HG03460 (cell line): Measurements from ENCODE around the gene C19orf25.

Experiments used
- ATAC-seq: cut with Tn5 transposase; IDR thresholded peaks from one replicate; pipeline ENCODE4 v1.9.1; 2021; ENCODE audit not compliant: unreplicated experiment

Gene C19orf25

DNA sequence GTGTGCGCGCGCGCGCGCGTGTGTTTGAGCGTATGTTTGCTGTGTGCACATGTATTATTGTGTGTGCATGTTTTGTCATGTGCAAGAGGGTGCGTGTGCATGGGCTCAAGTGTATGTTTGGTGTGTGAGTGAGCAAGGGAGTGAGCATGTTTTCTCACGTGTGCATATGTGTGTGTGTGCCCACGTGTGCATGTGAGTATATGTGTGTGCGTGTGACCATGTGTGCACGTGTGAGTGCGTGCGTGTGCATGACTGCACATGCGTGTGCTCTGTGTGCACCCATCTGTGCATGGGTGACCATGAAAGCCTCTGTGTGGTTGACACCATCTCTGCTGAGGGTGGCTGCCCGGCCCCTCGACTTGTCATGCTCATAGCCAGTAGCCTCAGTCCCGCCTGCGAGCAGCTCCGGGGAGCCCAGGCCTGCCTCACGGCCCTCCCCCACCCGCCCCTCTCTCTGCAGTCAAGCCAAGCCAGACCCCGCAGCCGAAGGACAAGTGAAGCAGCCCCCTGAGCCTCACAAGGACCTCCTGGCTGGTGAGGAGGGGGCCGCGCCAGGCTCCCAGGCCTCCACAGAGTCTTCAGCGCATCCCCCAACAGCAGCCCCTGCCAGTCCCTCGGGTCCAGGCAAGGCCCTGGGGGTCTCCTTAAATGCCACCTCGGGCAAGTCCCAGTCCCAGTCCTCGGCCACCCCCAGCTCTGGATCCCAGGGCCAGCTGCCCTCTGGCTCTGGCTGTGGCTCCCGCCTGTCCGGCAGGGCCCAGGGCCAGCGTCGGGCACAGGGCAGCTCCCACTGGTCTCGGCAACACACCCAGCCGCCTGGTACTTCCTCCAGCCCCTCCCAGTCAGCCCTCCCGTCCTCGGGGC lies 17.9 kb upstream of the C19orf25 start:
- ATAC-seq = no peak

DNA sequence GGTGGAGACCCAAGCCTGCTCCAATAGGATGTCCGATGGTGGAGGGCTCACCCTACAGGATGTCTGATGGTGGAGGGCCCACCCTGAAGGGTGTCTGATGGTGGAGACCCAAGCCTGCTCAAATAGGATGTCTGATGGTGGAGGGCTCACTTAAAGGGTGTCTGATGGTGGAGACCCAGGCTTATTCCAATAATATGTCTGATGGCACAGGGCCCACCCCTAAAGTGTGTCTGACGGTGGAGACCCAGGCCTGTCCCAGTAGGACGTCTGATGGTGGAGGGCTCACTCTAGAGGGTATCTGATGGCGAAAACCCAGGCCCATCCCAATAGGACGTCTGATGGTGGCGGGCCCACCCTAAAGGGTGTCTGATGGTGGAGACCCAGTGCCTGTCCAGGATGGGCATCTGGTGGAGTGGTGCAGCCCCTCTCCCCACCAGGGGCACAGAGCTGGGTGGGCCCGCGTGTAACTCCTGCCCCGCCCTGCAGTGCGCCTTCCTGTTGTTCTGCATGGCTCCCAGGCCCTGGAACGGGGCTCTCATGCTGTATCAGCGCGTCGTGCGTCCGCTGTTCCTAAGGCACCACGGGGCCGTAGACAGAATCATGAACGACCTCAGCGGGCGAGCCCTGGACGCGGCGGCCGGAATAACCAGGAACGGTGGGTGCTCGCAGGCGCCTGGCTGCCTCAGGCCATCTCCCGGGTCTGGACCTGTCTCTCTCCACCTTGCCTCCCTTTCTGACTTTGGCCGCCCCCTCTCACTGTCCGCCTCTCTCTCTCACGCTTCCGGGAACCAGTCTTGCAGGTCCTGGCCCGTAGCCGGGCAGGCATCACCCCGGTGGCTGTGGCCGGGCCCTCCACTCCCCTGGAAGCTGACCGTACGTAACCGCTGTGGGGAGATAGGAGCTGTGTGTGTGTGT lies 17.0 kb upstream of the C19orf25 start:
- ATAC-seq = no peak

DNA sequence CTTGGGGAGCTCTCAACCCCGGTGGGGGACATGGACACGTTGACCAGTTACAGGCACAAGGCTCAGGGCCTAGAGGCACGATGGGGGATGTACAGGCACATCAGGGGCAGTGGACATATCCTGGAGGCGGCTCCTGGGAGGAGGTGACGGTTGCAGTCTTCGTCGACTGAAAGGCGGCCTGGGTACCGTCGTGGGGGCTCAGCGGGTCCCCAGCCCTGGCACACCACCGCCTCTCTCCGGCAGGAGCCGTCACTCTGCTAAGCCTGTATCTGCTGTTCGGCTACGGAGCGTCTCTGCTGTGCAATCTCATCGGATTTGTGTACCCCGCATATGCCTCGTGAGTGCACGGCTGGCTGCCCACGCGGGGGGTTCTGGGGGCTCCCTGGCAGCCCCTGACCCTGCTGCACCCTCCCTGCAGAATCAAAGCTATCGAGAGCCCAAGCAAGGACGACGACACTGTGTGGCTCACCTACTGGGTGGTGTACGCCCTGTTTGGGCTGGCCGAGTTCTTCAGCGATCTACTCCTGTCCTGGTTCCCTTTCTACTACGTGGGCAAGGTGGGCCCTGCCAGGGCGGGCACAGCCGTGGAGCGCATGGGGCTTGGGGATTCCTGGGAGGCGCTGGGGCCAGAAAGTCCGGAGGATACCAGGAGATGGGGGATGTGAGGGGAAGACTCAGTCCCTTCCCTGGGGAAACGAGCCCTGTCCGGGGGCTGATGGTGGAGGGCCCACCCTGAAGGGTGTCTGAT lies 16.2 kb upstream of the C19orf25 start:
- ATAC-seq = no peak

DNA sequence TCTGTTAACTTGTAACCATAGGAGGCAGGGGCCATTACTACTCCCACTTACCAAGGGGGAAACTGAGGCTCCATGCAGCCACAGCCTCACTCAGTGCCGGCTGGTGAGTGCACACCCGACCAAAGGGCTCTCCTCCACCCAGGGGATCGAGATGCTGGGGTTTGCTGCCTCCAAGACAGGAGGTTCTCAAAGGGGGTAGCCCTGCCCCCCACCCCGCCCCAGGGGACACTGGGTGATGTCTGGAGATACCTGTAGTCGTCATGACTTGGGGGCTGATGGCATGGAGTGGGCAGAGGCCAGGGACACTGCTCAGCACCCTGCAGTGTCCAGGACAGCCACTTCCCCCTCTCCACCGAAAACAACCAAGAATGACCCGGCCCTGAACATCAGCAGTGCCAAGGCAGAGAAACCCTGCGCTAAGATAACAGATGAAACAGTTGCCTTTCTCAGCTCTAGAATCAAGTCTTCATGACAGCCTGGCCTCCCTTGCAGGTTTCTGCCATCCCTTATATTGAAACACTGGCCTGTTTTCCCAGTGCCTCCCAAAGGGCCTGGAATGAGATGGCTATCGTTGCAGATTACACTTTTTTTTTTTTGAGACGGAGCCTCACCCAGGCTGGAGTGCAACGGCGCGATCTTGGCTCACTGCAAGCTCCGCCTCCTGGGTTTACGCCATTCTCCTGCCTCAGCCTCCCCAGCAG lies 15.2 kb upstream of the C19orf25 start:
- no peak for ATAC-seq

DNA sequence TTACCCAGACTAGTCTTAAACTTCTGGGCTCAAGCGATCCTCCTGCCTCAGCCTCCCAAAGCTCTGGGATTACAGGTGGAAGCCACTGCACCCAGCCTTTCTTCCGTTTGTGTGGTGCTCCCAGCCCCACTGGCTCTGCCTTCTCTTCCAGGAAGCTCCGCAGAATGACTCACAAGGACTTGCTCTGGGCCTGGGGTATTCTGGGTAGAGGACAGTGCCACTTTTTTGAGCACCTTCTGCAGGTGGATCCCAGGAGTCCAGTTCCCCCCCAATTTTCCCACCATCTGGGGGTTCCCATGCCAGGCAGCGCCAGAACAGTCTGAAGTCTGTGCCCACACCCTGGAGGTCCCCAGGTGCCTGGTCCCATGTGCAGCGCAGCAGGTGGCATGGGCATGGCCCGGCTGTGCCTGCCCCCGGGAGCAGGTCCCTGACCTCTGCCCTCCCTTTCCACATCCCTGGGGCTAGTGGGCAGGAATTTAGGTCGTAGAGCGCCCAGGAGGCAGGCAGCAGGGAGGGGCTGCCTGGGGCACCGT lies 13.5 kb upstream of the C19orf25 start:
- ATAC-seq = no peak

DNA sequence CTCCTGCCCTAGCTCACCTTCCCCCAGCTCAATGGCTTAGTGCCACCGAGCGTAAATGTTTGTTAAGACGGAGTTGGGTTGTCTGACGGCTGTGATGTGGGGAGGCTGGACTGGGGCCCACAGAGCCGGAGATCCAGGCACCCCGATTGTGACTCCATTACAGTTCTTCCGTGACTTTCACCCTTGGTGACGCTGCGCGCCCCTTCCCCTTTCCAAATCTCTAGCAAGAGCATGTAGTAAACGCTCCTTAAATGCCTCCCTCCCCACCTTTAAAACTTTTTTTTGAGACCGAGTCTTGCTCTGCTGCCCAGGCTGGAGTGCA lies 12.8 kb upstream of the C19orf25 start:
- ATAC-seq = no peak

DNA sequence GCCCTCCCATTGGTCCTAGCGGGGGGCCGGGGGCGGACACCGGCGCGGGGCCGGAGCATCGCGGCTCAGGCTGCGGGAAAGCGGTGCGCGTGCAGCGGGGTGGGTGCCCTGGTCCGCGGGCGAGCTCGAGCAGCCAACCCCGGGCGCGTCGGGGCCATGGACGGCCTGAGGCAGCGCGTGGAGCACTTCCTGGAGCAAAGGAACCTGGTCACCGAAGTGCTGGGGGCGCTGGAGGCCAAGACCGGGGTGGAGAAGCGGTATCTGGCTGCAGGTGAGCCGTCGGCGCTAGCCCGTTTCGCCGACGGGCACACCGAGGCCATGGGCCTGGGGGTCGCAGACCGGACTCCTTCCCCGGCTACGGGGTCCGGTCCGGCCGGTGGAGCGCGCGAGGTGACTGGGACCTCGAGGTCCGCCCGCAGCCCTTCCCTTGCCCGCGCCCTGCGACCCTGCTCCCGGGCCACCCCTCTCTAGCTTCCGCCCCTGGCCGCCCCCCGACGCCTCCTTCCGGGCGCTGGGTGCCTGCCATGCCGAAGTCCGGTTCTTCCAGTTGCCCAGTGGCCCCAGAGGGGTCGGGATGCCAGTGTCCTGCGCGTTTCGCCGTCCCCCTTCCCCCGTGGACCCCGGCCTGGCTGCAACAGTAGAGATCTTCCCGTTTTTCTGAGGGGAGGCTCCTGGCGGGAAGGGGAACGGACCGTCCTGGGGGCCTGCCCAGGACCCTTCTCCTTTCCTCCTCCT lies 12.3 kb upstream of the C19orf25 start, which contains the start of gene REEP6:
Gene REEP6 (plus strand): TSS at position 68 of the 735 bp plus-strand sequence. CDS start 89 bp downstream, at position 157.
- no peak for ATAC-seq

DNA sequence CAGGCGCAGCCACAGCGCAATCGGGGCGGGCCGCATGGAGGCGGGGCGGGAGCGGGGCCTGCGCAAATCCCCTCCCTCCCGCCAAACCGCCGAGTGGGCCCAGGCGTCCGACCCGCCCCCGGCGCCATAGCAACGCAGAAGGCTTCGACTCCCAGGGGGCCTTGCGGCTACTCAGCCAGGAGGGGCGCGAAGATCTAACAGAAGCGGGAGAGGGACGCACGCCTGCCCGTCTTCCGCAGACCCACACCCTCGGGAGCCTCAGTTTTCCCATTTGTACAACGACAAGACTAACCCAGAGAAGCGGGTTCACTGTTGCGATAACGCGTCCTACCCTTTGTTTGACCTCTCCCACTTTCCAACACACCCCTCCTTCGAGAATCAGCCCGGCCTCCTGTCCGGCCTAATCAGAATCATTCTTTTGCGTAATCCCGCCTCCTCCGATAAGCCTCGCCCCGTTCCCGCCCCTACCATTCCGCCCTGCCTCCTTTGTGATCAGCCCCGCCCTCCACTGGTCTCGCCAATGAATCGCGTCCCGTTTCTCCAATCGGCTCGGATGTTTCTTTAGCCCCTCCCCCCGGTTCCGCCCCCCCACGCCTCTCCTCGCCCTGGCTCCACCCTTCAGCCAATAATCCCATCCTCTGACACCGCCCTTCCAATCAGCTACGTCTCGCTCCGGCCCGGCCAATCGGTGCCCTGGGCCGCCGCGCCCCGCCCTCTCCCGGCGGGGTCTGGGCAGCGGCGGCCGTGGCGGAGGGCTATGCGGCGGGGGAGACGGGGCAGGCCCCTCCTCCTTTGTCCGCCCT lies 11.5 kb upstream of the C19orf25 start, which contains the start of gene PCSK4:
Gene PCSK4 (minus strand): TSS at position 40 of the 803 bp plus-strand sequence. CDS start 4 bp downstream, at position 36.
- peak; percentile 82 for ATAC-seq

DNA sequence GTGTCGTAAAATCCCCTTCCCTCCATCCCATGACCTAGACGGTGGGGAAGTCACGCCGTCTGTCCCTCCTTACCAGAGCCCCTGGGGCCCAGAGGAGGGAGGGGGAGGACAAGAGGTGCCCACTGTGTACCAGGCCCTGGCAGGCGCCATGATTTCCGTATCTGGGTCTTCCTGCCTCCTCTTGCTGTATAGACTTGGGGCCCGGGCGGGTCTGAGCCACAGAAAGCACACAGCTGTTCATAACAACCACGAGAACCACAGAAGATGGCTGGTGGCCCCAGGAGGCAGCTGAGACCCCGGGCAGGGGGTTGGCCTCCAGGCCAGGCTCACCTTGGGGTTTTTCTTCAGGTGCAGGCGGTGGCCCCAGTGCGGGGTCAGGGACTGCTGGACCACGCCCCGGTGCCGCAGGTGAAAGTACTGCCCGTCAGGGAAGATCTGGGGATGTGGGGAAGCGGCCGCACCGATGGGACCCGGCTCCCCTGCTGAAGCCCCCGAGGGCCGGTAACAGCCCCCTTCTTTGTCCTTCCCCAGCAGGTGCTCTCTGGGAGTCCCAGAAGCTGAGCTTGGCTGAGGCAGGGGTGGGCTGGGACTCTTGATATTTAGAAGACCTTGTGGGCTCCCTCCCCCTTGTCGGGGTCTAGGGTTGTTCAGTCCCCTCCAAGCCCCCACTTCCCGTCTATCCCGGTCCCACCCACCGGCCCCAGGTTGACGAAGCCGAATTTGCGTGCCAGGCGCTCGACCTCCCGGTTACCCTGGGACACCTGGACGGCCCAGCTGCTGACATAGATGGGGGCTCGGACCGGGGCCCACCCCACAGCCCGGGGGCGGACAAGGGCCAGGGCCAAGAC lies 10.7 kb upstream of the C19orf25 start:
- no peak for ATAC-seq

DNA sequence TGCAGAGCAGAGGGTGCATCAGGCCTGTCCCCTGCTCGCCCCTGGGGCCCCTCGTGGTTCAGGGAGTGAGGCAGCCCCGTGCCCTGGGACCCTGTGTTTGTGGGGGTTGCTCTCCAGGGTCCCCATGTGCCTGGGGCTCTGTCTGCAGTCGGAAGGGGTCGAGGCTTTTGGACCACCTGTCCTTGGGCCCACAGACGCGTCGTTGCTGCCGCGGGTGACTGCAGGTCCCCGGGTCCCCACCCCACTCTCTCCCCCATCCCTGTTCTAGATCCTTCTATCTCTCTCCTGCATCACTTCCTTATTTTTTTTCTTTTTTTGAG lies 9.2 kb upstream of the C19orf25 start:
- ATAC-seq = no peak

DNA sequence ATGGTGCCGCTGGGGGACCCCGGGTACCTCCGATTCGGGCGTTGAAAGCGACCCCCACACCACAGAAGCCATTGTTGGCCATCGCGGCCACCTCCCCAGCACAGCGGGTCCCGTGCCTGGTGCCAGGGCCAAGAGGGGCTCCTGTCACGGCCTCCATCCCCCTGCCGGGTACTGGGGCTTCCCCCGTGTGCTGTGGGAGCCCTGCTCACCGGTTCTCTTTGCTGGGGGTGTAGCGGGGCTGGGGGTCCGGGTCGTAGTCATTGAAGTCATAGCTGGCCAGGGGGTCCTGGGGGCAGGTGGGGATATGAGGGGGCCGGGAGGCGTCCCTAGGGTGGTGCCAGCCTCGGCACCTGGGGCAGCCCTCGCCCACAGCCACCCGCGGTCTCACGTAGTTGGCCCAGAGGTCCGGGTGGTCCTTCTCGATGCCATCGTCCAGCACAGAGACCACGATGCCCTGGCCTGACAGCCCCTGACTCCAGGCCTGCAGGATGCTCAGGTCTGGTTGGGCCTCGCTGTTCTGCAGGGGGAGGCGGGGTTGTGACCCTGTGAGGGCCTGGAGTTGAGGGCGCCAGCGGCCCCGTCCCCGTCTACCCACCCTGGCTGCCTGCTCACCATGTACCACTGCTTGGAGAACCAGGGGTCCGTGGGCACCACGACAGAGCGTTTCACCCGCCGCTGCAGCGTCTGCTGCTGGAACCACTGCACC lies 8.7 kb upstream of the C19orf25 start:
- ATAC-seq = no peak

DNA sequence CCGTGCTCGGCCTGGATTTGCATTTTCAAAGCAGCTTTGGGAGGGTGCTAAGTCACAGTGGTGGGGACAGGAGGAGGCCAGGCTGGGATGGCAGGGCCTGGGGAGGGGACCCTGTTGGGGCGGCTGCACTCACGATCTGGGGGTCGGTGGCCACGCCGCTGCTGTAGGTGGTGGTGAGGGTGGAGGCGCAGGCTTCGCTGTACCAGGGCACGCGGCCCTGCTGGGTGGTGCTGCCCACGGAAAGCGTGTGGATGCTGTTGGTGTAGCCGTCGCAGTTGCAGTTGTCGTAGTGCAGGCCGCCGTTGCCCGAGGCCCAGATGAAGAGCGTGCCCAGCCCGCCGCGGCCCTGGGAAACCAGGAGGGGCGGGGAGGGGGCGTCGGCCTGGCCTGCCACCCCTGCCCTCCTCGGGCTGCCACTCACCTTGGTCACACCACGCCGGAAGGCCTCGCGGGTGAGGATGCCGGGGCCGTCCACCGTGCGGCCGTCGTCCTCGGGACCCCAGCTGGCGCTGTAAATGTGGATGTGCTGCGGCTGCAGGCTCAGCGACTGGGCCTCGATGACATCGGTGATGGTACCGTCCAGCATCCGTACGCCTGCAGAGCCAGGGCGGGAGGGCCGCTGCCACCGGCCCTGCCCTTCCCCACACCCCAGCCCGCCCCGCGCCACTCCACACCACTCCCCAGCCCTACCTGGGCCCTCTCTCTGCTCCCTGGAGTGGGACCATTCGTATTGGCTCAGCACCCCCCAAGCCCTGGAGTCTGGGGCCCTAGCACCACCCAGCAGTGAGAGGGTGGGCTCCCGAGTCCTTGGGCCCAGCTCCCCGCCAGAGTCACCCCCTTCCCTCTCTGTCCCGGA lies 7.9 kb upstream of the C19orf25 start:
- ATAC-seq = no peak

DNA sequence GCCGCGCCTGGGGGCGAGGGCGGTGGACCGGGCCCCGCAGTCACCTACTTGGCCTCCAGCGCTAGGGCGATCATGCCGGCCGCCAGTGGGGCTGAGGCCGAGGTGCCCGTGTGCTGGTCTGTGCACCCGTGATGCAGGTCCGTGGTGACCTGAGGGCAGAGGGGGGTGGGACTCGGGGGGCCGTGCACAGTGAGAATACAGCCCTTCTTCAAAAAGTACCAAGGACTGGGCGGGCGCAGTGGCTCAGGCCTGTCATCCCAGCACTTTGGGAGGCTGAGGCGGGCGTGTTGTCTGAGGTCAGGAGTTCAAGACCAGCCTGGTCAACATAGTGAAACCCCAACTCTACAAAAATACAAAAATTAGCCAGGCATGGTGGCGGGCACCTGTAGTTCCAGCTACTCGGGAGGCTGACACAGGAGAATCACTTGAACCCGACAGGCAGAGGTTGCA lies 5.0 kb upstream of the C19orf25 start:
- ATAC-seq = no peak

DNA sequence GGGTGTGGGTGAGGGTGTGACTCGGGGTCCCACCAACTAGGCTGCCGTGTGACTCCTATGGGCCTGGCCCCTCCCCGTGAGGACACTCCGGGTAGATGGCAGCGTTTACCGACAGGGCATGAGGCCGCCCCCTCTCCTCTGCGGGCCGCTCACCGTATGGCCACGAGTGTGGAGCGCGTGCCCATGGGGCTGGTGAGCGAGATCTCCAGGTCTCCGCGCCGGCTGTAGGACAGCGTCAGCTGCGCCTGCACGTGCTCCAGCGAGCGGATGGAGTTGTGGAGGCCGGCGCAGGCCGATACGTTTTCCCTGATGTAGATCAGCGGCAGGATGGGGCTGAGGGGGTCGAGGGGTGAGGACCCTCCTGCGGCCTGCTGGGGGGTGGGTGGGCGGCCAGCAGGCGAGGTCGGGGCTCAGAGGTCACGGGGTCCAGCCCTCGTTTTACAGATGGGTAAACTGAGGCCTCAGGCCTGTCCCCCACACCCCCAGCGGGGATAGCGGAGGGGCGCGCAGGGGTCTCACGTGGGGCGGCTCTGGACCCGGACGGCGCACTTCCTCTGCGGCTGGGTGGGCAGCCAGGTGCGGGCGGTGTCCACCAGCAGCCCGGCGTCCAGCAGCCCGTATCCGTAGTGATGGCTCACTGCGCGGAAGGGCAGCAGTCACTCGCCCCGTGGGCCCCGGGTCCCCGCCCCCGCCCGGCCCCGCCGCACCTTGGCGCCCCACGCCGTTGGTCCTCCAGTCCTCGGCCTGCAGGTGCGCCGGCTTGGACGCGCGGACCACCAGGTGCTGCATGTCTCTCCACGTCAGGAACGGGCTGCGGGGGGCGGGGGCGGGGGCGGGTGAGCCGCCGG lies 4.3 kb upstream of the C19orf25 start:
- ATAC-seq = no peak

DNA sequence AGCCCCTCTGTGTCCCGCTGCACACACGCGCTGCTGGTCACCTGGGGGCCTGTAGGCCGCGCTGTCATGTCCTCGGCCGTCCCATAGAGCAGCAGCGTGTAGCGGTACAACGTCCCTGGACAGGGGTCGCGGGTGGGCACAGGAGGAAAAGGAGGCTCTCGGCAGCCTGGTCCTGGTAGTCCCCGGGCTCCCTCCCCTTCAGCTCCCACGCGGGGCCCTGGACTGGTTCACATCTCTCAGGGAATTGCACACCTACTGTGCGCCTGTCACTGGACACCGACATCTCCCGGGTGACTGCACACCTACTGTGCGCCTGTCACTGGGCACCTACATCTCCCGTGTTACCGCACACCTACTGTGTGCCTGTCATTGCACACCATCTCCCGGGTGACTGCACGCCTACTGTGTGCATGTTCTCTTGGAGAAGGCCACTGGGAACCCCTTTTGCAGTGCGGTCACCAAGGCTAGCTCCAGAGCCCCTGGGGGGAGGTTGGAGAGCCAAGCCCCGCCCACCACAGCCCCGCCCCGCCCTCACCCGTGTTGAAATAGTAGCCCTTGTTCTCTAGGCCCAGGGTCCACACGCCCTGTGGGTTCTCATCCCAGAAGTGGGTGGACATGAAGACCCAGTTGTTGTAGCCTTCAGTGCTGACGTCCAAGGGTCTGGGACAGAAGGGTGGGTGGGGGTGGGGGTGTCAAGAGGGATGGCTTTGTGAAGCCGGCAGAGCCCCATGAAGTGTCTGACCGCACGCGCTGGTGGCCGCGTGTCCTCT lies 3.5 kb upstream of the C19orf25 start:
- no peak for ATAC-seq
